ENCODE data around the gene PIK3R4.

DNA sequence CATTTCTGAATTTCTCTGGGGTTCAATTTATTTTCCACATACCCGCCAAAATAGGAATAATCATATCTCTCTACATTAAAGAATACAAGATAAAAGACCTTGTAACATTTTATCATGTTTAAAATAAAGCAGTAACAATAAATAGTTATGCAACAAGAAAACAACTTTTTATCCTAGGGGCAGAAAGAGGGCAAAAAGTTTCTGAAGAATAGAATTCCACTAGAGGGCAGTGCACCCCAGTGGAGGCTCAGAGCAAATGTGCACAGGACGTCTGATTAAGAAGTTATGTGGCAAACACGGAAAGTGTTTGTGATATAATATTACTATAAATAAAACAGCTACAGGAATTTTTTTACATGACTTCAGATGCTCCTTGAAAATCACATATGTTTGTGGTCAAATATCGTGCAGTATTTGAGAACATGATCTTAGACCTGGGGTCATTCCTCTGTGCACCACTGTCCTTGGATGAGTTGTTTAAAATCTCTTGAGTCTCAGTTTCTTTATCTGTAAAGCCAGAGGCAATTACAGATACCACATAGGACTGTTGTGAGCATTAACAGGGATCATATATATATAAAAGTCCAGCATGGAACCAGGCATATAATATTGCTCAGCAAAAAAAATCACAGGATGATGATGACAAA is 13.2 kb upstream of the PIK3R4 start:
- TF ChIP-seq, protein P1, sequence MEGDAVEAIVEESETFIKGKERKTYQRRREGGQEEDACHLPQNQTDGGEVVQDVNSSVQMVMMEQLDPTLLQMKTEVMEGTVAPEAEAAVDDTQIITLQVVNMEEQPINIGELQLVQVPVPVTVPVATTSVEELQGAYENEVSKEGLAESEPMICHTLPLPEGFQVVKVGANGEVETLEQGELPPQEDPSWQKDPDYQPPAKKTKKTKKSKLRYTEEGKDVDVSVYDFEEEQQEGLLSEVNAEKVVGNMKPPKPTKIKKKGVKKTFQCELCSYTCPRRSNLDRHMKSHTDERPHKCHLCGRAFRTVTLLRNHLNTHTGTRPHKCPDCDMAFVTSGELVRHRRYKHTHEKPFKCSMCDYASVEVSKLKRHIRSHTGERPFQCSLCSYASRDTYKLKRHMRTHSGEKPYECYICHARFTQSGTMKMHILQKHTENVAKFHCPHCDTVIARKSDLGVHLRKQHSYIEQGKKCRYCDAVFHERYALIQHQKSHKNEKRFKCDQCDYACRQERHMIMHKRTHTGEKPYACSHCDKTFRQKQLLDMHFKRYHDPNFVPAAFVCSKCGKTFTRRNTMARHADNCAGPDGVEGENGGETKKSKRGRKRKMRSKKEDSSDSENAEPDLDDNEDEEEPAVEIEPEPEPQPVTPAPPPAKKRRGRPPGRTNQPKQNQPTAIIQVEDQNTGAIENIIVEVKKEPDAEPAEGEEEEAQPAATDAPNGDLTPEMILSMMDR (conservative IDR thresholded peaks at IDR 0.05; ENCODE audit: low read length): peak; percentile 94
- TF ChIP-seq EZH2phosphoT487 (IDR thresholded peaks at IDR 0.05; ENCODE audit: borderline replicate concordance): no peak
